ENCODE data around the gene TMEM120B. TPM values are rescaled to one million over a fixed set of nuclear protein-coding genes. Genes with fewer than 3 reads are reported as not detected.
"Not testable (repeated sequence)": the region's sequence is repeated elsewhere in the genome, so short reads cannot be mapped to it uniquely, and the experiment has no call there.

The TMEM120B gene
- total RNA-seq, 1 donor from 2014 or later: 3.9 TPM

DNA sequence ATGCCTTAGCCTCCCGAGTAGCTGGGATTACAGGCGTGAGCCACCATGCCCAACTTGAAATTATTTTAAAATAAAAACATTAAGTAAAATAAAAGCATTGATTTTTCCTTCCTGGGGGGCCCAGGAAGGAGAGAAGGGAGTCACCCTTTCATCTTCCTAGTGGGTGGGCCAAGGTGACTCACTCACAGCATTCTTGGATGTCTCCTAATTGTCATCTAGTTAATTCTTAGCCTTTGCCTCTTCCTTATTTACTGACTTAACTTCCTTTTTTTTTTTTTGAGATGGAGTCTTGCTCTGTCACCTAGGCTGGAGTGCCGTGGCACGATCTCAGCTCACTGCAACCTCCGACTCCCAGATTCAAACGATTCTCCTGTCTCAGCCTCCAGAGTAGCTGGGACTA, 29.2 kb downstream of the TMEM120B start:
- DNase-seq (ENCODE audit: extremely low spot score in 2 of 2): no peak
- TF ChIP-seq POLR2AphosphoS5 (IDR thresholded peaks at IDR 0.05; ENCODE audit: insufficient read depth in 1 of 2, low read depth in 1 of 2) (no peak), POLR2A (IDR thresholded peaks at IDR 0.05) (no peak)
- TF ChIP-seq, protein P1, sequence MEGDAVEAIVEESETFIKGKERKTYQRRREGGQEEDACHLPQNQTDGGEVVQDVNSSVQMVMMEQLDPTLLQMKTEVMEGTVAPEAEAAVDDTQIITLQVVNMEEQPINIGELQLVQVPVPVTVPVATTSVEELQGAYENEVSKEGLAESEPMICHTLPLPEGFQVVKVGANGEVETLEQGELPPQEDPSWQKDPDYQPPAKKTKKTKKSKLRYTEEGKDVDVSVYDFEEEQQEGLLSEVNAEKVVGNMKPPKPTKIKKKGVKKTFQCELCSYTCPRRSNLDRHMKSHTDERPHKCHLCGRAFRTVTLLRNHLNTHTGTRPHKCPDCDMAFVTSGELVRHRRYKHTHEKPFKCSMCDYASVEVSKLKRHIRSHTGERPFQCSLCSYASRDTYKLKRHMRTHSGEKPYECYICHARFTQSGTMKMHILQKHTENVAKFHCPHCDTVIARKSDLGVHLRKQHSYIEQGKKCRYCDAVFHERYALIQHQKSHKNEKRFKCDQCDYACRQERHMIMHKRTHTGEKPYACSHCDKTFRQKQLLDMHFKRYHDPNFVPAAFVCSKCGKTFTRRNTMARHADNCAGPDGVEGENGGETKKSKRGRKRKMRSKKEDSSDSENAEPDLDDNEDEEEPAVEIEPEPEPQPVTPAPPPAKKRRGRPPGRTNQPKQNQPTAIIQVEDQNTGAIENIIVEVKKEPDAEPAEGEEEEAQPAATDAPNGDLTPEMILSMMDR (IDR thresholded peaks at IDR 0.05): no peak
- intact Hi-C loops (cut with DNase I): no loop called here
- Histone ChIP-seq H3K36me3 (no peaks in the 10 kb centered on the region), H3K4me1 (peaks cover 16% of the 10 kb centered on the region), H3K9me3 (no peaks in the 10 kb centered on the region), H3K27ac (peak overlapping the region; percentile 44), H3K4me3 (no peak overlapping the region), H3K27me3 (no peaks in the 10 kb centered on the region)

DNA sequence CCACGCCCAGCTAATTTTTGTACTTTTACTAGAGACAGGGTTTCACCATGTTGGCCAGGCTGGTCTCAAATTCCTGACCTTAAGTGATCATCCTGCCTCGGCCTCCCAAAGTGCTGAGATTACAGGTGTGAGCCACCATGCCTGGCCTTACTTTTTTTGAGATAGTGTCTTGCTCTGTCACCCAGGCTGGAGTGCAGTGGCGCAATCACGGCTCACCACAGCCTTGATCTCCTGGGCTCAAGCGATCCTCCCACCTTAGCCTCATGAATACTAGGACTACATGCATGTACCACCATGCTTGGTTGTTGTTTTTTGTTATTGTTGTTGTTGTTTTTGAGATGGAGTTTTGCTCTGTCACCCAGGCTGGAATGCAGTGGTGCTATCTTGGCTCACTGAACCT, 33.0 kb downstream of the TMEM120B start:
- H3K9me3 ChIP-seq; H3K27me3 ChIP-seq; DNase-seq (ENCODE audit: extremely low spot score in 2 of 2); H3K4me3 ChIP-seq; intact Hi-C loops (cut with DNase I); H3K36me3 ChIP-seq: not testable (repeated sequence)
- Histone ChIP-seq H3K4me1 (peaks cover 25% of the 10 kb centered on the region), H3K27ac (peak overlapping the region; percentile 24)

DNA sequence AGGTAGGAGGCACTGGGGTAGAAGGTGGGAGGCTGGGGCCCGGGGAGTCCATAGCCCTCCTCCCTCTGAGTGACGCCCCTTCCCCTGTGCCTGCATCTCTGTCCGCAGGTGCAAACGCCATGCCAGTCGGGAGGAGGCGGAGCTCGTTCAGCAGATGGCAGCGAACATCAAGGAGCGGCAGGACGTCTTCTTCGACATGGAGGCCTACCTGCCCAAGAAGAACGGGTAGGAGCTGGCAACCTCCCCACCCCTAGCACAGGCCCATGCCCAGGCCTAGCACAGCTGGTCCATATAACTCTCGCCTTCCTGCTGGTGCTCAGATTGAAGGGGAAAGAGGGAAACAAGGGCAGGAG, 35.6 kb downstream of the TMEM120B start:
- no peaks in the 10 kb centered on the region for H3K9me3 ChIP-seq
- no peaks in the 10 kb centered on the region for H3K27me3 ChIP-seq
- H3K4me1 ChIP-seq: peaks cover 11% of the 10 kb centered on the region
- intact Hi-C loops (cut with DNase I): no loop called here
- TF ChIP-seq POLR2A (IDR thresholded peaks at IDR 0.05): no peak
- TF ChIP-seq, protein P1 (IDR thresholded peaks at IDR 0.05): no peak
- no peak for TF ChIP-seq POLR2AphosphoS5 (IDR thresholded peaks at IDR 0.05; ENCODE audit: insufficient read depth in 1 of 2, low read depth in 1 of 2)
- peaks cover 0 to 7% of the 10 kb centered on the region in 2 donors for H3K36me3 ChIP-seq
- no peak for DNase-seq (ENCODE audit: extremely low spot score in 2 of 2)
- H3K4me3 ChIP-seq: no peak overlapping the region
- peak overlapping the region; percentile 76 for H3K27ac ChIP-seq

DNA sequence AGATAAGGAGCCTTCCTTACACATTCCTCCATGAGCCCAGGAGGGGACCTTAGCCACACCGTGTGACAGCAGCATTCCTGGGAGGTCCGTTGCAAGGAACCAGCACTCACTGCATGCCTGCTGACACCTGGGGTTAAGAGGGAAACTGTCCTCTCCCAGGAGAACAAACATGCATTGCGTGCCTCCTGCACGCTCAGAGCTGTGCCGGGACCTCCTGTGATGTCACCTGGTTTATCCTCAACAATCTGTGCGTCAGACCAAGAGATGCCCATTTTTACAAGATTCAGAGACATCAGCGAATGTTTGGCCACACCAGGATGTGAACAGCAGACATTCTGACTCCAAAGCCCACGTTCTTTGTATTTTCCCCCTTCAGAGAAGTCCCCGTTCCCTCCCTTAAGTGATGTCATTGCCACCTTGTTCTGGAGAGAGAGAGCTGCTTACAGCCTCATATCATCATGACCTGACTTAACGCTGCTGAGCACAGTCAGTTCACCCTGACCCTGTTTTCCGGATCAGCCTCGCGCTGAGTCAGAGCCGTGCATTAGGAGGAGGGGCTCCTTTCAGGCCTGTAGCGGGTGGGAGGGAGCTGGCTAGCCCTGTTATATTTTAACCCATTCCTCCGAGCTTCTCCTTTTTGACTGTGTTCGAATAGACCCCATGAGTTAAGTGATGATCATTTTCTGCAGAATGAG, 36.2 kb downstream of the TMEM120B start:
- no peak overlapping the region for H3K4me3 ChIP-seq
- peaks cover 0 to 7% of the 10 kb centered on the region in 2 donors for H3K36me3 ChIP-seq
- no peaks in the 10 kb centered on the region for H3K27me3 ChIP-seq
- DNase-seq (ENCODE audit: extremely low spot score in 2 of 2): no peak
- TF ChIP-seq, protein P1 (IDR thresholded peaks at IDR 0.05): no peak
- TF ChIP-seq POLR2AphosphoS5 (IDR thresholded peaks at IDR 0.05; ENCODE audit: insufficient read depth in 1 of 2, low read depth in 1 of 2) (peak; percentile 64 to 76), POLR2A (IDR thresholded peaks at IDR 0.05) (no peak)
- peak overlapping the region; percentile 76 for H3K27ac ChIP-seq
- intact Hi-C loops (cut with DNase I): no loop called here
- no peaks in the 10 kb centered on the region for H3K9me3 ChIP-seq
- peaks cover 13% of the 10 kb centered on the region for H3K4me1 ChIP-seq

DNA sequence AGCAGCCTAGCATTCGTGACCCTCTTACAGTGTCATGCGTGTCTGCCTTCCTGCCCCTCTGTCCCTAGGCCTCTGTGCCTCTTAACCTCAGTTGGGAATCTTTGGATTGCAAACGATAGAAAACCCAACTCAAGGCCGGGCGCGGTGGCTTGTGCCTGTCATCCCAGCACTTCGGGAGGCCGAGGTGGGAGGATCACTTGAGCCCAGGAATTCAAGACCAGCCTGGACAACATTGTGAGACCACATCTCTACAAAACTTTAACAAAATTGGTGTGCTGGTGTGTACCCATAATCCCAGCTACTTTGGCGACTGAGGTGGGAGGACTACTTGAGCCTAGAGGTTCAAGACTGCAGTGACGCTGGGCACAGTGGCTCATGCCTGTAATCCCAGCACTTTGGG, 36.7 kb downstream of the TMEM120B start:
- TF ChIP-seq POLR2AphosphoS5 (IDR thresholded peaks at IDR 0.05; ENCODE audit: insufficient read depth in 1 of 2, low read depth in 1 of 2) (no peak), POLR2A (IDR thresholded peaks at IDR 0.05) (no peak)
- TF ChIP-seq, protein P1 (IDR thresholded peaks at IDR 0.05): no peak
- Histone ChIP-seq H3K36me3 (peaks cover 0 to 7% of the 10 kb centered on the region in 2 donors), H3K27me3 (no peaks in the 10 kb centered on the region), H3K4me3 (no peak overlapping the region), H3K9me3 (no peaks in the 10 kb centered on the region), H3K4me1 (peaks cover 18% of the 10 kb centered on the region), H3K27ac (peak overlapping the region; percentile 76)
- intact Hi-C loops (cut with DNase I): no loop called here
- no peak for DNase-seq (ENCODE audit: extremely low spot score in 2 of 2)
